Spleen (tissue), 11 donors: ENCODE measurements around the gene MBD5. TPM values are rescaled to one million over a fixed set of nuclear protein-coding genes. Genes with fewer than 3 reads are reported as not detected.

Source experiments
- DNase-seq: peaks from one replicate; pipeline ENCODE4 v3.0.0-alpha.2; 2020
- H3K27ac ChIP-seq, 8 donors: fragments of 200-600 bp; sonication (generic) in 7 of 8; 1 replicate in 4 of 8; 2 replicates in 4 of 8; pipeline versions ENCODE4 v1.5.0 to v1.8.0; 2016 to 2021; ENCODE audit warnings: inconsistent platforms in 4 of 8, mild to moderate bottlenecking in 4 of 8, moderate library complexity in 1 of 8
- H3K27me3 ChIP-seq, 7 donors: fragments of 200-600 bp; sonication (generic) in 6 of 7; replicated peaks in 1 of 7; 1 replicate in 4 of 7; 2 replicates in 3 of 7; pipeline versions ENCODE4 v1.5.0 to v1.8.0; 2016 to 2021; ENCODE audit warnings: inconsistent platforms in 3 of 7, mild to moderate bottlenecking in 1 of 7
- H3K36me3 ChIP-seq, 6 donors: fragments of 200-600 bp; sonication (generic) in 5 of 6; 1 replicate in 4 of 6; 2 replicates in 2 of 6; pipeline versions ENCODE4 v1.5.0 to v1.8.0; 2016 to 2021; ENCODE audit warnings: inconsistent platforms in 2 of 6
- H3K4me1 ChIP-seq, 6 donors: fragments of 200-600 bp; sonication (generic) in 5 of 6; 1 replicate in 3 of 6; 2 replicates in 3 of 6; pipeline versions ENCODE4 v1.5.0 to v1.8.0; 2016 to 2021; ENCODE audit warnings: inconsistent platforms in 3 of 6
- H3K4me3 ChIP-seq, 8 donors: fragments of 200-600 bp; sonication (generic) in 7 of 8; 1 replicate in 4 of 8; 2 replicates in 4 of 8; pipeline versions ENCODE4 v1.5.0 to v1.8.0; 2016 to 2021; ENCODE audit warnings: inconsistent platforms in 4 of 8, mild to moderate bottlenecking in 4 of 8, moderate library complexity in 2 of 8
- H3K9me3 ChIP-seq, 8 donors: fragments of 200-600 bp; sonication (generic) in 7 of 8; 1 replicate in 4 of 8; 2 replicates in 4 of 8; pipeline versions ENCODE4 v1.5.0 to v1.8.0; 2016 to 2021; ENCODE audit warnings: inconsistent platforms in 4 of 8
- POLR2A ChIP-seq, 3 donors: fragments of 450-650 bp; IDR thresholded peaks; one replicate each; pipeline ENCODE4 v1.5.1; 2017; ENCODE audit warnings: antibody characterized with exemption in 3 of 3, mild to moderate bottlenecking in 1 of 3
- POLR2AphosphoS5 ChIP-seq, 3 donors: sonication (generic); formaldehyde crosslinking; IDR thresholded peaks; one replicate each; pipeline ENCODE4 v1.5.1; 2017; ENCODE audit warnings: antibody characterized with exemption in 3 of 3
- WGBS, 5 donors: extraction: QIAGEN DNeasy Blood & Tissue Kit in 3 of 5; methylation state at CpG; one replicate each; pipeline versions ENCODE4 v1.1.5 to v1.1.7; 2013 to 2018; 5-methylcytosine and 5-hydroxymethylcytosine counted together
- intact Hi-C: fragments of 100-400 bp; cut with DNase I; formaldehyde crosslinking; loops from one replicate; pipeline ENCODE4 v1.15.0; 2023; ENCODE audit warnings: low total_unique reads
- polyA plus RNA-seq, 3 donors: library from polyadenylated mRNA; stranded (reverse); fragments of 200-250 nt; gene quantifications; one replicate each; pipeline ENCODE4 v1.2.1, GENCODE V29; 2013
- total RNA-seq, 7 donors: library from RNA; depleted of rRNA in 3 of 7; stranded (reverse); fragments of >200 nt in 3 of 7; fragmentation: NEBNext Ultra II Directional in 4 of 7; extraction: Animal tissue kit (Norgen Biotek cat#: 25700) in 4 of 7; gene quantifications; one replicate each; pipeline versions ENCODE4 v1.1.0 to v1.2.1, GENCODE V29; 2016 to 2021
- TF ChIP-seq, protein P1 (sequence below), 11 experiments: fragments of 200-600 bp in 7 of 11; fragments of 450-650 bp in 4 of 11; sonication (generic) in 4 of 11; IDR thresholded peaks in 8 of 11; conservative IDR thresholded peaks in 3 of 11; 1 replicate in 7 of 11; 2 replicates in 4 of 11; pipeline versions ENCODE4 v1.4.0 to v1.8.0; 2016 to 2021; ENCODE audit warnings: antibody characterized with exemption in 11 of 11, inconsistent platforms in 4 of 11, mild to moderate bottlenecking in 1 of 11
- donor health status: healthy with polysubstance abuse.
- donor health status: DM: no; HTN: no; CAD: no; lungs with moderate emphysema.
- donor health status: DM: no; HTN: no; CAD: no.
- donor health status: Bipolar disorder and iron deficiency.
- donor health status: healthy.
- donor health status: DM: no; HTN: no; CAD: no.
- donor health status: DM: yes; HTN: yes; CAD: no.

MBD5 gene
- total and polyA plus RNA-seq, 10 donors: 5.7 to 84.5 (median 60.0) TPM

DNA sequence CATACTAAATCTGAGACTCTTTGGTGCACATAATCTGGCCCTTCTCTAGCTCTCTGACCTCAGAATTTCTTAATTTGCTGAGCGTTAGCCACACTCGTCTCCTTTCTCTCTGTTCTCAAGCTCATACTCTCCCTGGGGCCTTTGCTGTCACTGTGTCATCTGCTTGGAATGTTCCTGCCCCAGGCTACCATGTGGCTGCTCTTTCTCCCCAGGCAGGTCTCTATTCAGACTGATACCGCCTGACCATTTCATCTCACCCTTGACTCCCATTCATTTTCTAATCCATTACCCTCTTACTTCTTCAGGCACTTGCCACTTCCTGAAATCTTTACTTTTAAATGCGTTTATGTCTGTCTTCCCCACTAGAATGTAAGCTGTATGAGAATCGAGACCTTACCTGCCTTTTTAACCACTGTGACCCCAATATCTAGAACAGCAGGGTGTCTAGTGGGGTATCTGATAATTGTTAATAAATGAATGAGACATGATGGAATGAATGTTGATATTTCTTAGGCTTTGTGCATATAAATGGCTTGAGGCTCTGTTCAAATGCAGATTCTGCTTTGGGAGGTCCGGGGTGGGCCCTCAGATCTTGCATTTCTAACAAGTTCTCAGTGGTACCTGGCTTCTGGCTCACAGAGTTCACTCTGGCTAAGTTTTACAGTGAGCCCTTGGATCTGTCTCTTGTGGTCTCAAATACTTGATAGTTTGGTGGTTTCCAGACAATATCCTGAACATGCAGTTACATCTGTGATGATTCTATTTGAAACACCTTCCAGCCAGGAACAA, 533.8 kb downstream of the MBD5 start:
- no peak for DNase-seq
- Histone ChIP-seq H3K4me3 (no peak overlapping the region), H3K9me3 (peaks cover 0 to 8% (median 0%) of the 10 kb centered on the region in 8 donors), H3K27ac (no peak overlapping the region), H3K27me3 (peaks cover 0 to 1% (median 0%) of the 10 kb centered on the region in 7 donors), H3K36me3 (no peaks in the 10 kb centered on the region), H3K4me1 (peaks cover 0 to 18% (median 9%) of the 10 kb centered on the region in 6 donors)
- TF ChIP-seq, protein P1, sequence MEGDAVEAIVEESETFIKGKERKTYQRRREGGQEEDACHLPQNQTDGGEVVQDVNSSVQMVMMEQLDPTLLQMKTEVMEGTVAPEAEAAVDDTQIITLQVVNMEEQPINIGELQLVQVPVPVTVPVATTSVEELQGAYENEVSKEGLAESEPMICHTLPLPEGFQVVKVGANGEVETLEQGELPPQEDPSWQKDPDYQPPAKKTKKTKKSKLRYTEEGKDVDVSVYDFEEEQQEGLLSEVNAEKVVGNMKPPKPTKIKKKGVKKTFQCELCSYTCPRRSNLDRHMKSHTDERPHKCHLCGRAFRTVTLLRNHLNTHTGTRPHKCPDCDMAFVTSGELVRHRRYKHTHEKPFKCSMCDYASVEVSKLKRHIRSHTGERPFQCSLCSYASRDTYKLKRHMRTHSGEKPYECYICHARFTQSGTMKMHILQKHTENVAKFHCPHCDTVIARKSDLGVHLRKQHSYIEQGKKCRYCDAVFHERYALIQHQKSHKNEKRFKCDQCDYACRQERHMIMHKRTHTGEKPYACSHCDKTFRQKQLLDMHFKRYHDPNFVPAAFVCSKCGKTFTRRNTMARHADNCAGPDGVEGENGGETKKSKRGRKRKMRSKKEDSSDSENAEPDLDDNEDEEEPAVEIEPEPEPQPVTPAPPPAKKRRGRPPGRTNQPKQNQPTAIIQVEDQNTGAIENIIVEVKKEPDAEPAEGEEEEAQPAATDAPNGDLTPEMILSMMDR (IDR thresholded peaks at IDR 0.05 in 8 of 11, conservative IDR thresholded peaks at IDR 0.05 in 3 of 11): no peak
- no peak for TF ChIP-seq POLR2A (IDR thresholded peaks at IDR 0.05)
- no peak for TF ChIP-seq POLR2AphosphoS5 (IDR thresholded peaks at IDR 0.05)
- intact Hi-C loops: no loop called here
- 69 to 91% (median 79%) methylated on average over 6 of the region's 6 CpGs for WGBS, 5 donors

- intact Hi-C loops: no loop called here
- Histone ChIP-seq H3K4me1 (peaks cover 0 to 18% (median 9%) of the 10 kb centered on the region in 6 donors), H3K9me3 (peaks cover 0 to 8% (median 0%) of the 10 kb centered on the region in 8 donors), H3K27ac (no peak overlapping the region), H3K4me3 (no peak overlapping the region), H3K36me3 (no peaks in the 10 kb centered on the region), H3K27me3 (peaks cover 0 to 12% (median 0%) of the 10 kb centered on the region in 7 donors)
- TF ChIP-seq, protein P1 (IDR thresholded peaks at IDR 0.05 in 8 of 11, conservative IDR thresholded peaks at IDR 0.05 in 3 of 11): no peak
- TF ChIP-seq POLR2AphosphoS5 (IDR thresholded peaks at IDR 0.05) (no peak), POLR2A (IDR thresholded peaks at IDR 0.05) (no peak)
- no peak for DNase-seq
- WGBS, 5 donors: 85 to 94% (median 91%) methylated on average over 6 of the region's 6 CpGs
Observed at GRCh38 chr2:148555622-148556294, 534.9 kb downstream of the MBD5 start.

- DNase-seq: no peak
- 71 to 83% (median 77%) methylated on average over 5 of the region's 5 CpGs for WGBS, 5 donors
- Histone ChIP-seq H3K4me1 (peaks cover 0 to 10% (median 3%) of the 10 kb centered on the region in 6 donors), H3K9me3 (peaks cover 0 to 8% (median 0%) of the 10 kb centered on the region in 8 donors), H3K27ac (no peak overlapping the region), H3K27me3 (peaks cover 0 to 18% (median 0%) of the 10 kb centered on the region in 7 donors), H3K36me3 (no peaks in the 10 kb centered on the region), H3K4me3 (no peak overlapping the region)
- intact Hi-C loops: no loop called here
- TF ChIP-seq, protein P1 (IDR thresholded peaks at IDR 0.05 in 8 of 11, conservative IDR thresholded peaks at IDR 0.05 in 3 of 11): no peak
- no peak for TF ChIP-seq POLR2A (IDR thresholded peaks at IDR 0.05)
- no peak for TF ChIP-seq POLR2AphosphoS5 (IDR thresholded peaks at IDR 0.05)
Observed at GRCh38 chr2:148557844-148558436, 537.0 kb downstream of the MBD5 start.
